ENCODE results near the gene FOXL1.

Gene FOXL1

GRCh38 chr16:86566601-86566965, 11.8 kb upstream of the FOXL1 start, which contains the start of gene FOXC2:
TSS of gene FOXC2 (plus strand) at chr16:86566829. CDS start at chr16:86567336, 507 bp downstream.
- DNase-seq = no peak
- in situ Hi-C loops (cut with MboI; ENCODE audit: low pct_unique_long_range_greater_than_20kb, low sequenced_read_pairs) = loop anchor here (25.0 kb wide), 1 partner anchor 496 kb away; no protein-coding TSS in a partner anchor

GRCh38 chr16:86566966-86567700, 11.2 kb upstream of the FOXL1 start:
- in situ Hi-C loops (cut with MboI; ENCODE audit: low pct_unique_long_range_greater_than_20kb, low sequenced_read_pairs) = loop anchor here (25.0 kb wide), 1 partner anchor 495 kb away; no protein-coding TSS in a partner anchor
- no peak for DNase-seq

- in situ Hi-C loops (cut with MboI; ENCODE audit: low pct_unique_long_range_greater_than_20kb, low sequenced_read_pairs) = loop anchor here (25.0 kb wide), 1 partner anchor 494 kb away; no protein-coding TSS in a partner anchor
- DNase-seq = no peak
These were observed 10.4 kb upstream of the FOXL1 start for GRCh38 chr16:86567701-86568581.

GRCh38 chr16:86568677-86569623, 9.4 kb upstream of the FOXL1 start:
- in situ Hi-C loops (cut with MboI; ENCODE audit: low pct_unique_long_range_greater_than_20kb, low sequenced_read_pairs) = loop anchor here (25.0 kb wide), 1 partner anchor 493 kb away; no protein-coding TSS in a partner anchor
- DNase-seq = no peak

- in situ Hi-C loops (cut with MboI; ENCODE audit: low pct_unique_long_range_greater_than_20kb, low sequenced_read_pairs) = loop anchor here (25.0 kb wide), 1 partner anchor 492 kb away; no protein-coding TSS in a partner anchor
- no peak for DNase-seq
These were observed 8.5 kb upstream of the FOXL1 start for GRCh38 chr16:86569701-86570447.

GRCh38 chr16:86570558-86571529, 7.5 kb upstream of the FOXL1 start:
- in situ Hi-C loops (cut with MboI; ENCODE audit: low pct_unique_long_range_greater_than_20kb, low sequenced_read_pairs) = loop anchor here (25.0 kb wide), 1 partner anchor 491 kb away; no protein-coding TSS in a partner anchor
- DNase-seq = no peak

- no peak for DNase-seq
- in situ Hi-C loops (cut with MboI; ENCODE audit: low pct_unique_long_range_greater_than_20kb, low sequenced_read_pairs) = loop anchor here (25.0 kb wide), 1 partner anchor 491 kb away; no protein-coding TSS in a partner anchor
These were observed 6.8 kb upstream of the FOXL1 start for GRCh38 chr16:86571530-86571915.

- no peak for DNase-seq
- in situ Hi-C loops (cut with MboI; ENCODE audit: low pct_unique_long_range_greater_than_20kb, low sequenced_read_pairs) = loop anchor here (25.0 kb wide), 1 partner anchor 490 kb away; no protein-coding TSS in a partner anchor
These were observed 6.3 kb upstream of the FOXL1 start for GRCh38 chr16:86572041-86572521.

- in situ Hi-C loops (cut with MboI; ENCODE audit: low pct_unique_long_range_greater_than_20kb, low sequenced_read_pairs) = loop anchor here (25.0 kb wide), 1 partner anchor 490 kb away; no protein-coding TSS in a partner anchor
These were observed 5.7 kb upstream of the FOXL1 start for GRCh38 chr16:86572606-86573005.

GRCh38 chr16:86573215-86573614, 5.1 kb upstream of the FOXL1 start:
- no peak for DNase-seq
- in situ Hi-C loops (cut with MboI; ENCODE audit: low pct_unique_long_range_greater_than_20kb, low sequenced_read_pairs) = loop anchor here (25.0 kb wide), 1 partner anchor 489 kb away; no protein-coding TSS in a partner anchor

More at GRCh38 chr16:86572606-86573005, 5.7 kb upstream of the FOXL1 start:
- no peak for DNase-seq

- DNase-seq = no peak
- in situ Hi-C loops (cut with MboI; ENCODE audit: low pct_unique_long_range_greater_than_20kb, low sequenced_read_pairs) = loop anchor here (25.0 kb wide), 1 partner anchor 488 kb away; no protein-coding TSS in a partner anchor
These were observed 4.5 kb upstream of the FOXL1 start for GRCh38 chr16:86573646-86574508.

GRCh38 chr16:86574646-86575045, 3.7 kb upstream of the FOXL1 start:
- in situ Hi-C loops (cut with MboI; ENCODE audit: low pct_unique_long_range_greater_than_20kb, low sequenced_read_pairs) = loop anchor here (25.0 kb wide), 1 partner anchor 488 kb away; no protein-coding TSS in a partner anchor
- DNase-seq = no peak

- DNase-seq = no peak
- in situ Hi-C loops (cut with MboI; ENCODE audit: low pct_unique_long_range_greater_than_20kb, low sequenced_read_pairs) = no loop called here
These were observed 3.2 kb upstream of the FOXL1 start for GRCh38 chr16:86575095-86575685.

GRCh38 chr16:86575754-86576557, 2.4 kb upstream of the FOXL1 start:
- in situ Hi-C loops (cut with MboI; ENCODE audit: low pct_unique_long_range_greater_than_20kb, low sequenced_read_pairs) = no loop called here
- peak; percentile 52 for DNase-seq
